Ammon's horn (tissue), 1 donor: Measurements from ENCODE around the gene TMEM255A.

ENCODE experiments used
- DNase-seq: peaks from one replicate; pipeline ENCODE4 v3.0.0-alpha.2; 2016; ENCODE audit warnings: low spot score

Gene TMEM255A

GRCh38 chrX:120306630-120307029 lies 4.6 kb downstream of the TMEM255A start:
- no peak for DNase-seq

DNA sequence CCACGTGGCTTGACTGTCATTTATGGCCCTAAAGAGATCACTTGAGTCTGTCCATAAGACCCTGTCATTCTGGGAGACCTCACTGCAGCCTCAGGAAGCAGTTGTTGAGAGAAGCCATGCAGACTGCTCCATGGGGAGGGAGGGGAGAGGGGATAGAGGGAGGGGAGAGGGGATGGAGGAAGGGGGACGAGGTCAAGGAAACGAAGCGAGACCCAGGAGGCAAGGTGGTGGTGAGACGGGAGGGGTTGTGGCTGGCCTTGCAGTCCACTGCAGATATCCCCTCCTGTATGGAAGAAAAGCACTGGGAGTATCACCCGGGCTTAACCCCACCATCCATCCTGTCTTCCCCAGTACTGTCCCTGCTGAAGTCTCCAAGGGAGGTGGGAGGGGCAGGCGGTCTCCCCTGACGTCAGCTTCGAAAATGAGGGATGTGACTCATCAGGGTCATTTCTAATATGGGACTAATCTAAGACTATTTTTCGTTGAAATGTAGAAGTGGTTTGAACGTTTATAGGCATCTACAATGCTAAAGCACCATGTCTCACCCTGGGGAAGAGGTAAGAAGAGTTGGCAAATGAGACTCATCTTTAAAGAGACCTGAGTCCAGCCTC lies 5.6 kb downstream of the TMEM255A start:
- no peak for DNase-seq

GRCh38 chrX:120304256-120304655 lies 7.0 kb downstream of the TMEM255A start:
- DNase-seq, result no peak

GRCh38 chrX:120302434-120302833 lies 8.8 kb downstream of the TMEM255A start:
- DNase-seq, result no peak

DNA sequence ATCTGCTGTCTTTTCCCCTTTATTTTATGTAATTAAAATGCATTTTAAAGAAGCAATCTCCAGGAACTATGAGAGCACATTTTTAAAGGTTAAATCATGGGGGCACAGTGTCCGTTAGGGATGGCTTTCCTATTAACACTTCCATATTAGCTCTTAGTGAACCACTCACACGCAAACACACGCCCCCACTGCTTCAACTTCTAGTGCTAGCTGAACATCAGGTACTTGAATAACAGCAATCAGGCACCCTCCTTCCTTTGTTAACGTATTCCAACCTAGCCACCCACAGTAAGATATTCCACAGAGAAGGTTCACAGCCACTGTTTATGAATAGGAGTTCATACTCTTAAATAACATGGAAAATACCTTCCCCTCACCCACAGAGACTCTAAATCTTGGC lies 9.3 kb downstream of the TMEM255A start:
- DNase-seq, result no peak

- DNase-seq, result no peak
These were observed 9.8 kb downstream of the TMEM255A start for GRCh38 chrX:120301497-120301896.

DNA sequence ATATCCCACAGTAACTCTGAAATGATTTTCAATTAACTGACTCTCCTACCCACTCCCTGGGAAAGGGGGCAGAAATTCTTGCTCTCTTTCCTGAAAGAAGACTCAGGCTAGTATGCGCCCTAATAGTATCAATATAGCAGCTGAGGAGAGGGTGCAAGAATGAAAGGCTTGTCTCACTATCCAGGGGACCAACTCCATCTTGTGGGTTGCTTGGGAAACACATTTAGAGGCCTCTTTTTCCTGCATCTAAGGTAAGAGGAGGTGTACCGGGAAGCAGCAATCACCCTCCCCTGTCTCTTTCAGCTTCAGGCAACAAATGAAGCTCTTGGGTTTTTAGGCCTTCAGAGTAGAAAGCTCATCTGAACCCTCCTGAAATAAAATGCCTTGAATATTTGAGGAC lies 11.3 kb downstream of the TMEM255A start:
- no peak for DNase-seq

DNA sequence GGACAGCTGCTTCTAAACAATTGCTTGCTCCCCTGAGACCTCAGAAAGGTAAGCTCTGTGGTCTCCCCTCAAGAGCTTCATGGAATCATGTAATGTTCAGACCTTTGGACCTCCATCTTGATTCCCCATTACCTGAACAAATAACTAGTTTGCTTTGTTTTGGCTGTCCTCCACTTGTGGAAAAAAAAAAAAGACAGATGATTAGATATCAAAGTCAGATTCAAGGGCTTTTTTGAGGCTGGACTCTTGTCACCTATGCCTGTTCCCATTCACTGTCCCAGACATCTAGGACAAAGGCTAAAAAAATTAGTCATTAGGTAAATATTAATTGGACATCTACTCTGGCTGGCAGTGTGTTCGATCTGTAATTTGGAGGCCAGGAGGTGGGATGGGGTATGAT lies 13.3 kb downstream of the TMEM255A start:
- no peak for DNase-seq

DNA sequence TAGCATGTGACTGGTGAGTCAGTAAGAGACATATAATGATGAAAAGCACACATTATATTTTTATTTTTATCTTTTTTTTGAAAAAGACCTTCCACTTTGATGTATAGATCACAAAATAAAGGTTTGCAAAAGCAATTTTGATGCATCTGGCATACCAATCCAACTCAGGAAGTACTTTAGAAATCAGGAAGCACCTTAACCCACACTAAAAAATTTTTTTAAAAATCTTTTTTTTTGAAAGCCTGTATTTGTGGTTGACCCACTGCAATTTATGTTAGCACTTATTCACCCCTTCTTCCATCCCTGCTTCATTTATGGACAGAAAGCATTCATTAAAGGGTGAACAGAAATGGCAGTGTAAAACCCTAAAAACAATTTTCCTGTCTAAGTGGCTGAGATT lies 16.6 kb downstream of the TMEM255A start:
- no peak for DNase-seq

DNA sequence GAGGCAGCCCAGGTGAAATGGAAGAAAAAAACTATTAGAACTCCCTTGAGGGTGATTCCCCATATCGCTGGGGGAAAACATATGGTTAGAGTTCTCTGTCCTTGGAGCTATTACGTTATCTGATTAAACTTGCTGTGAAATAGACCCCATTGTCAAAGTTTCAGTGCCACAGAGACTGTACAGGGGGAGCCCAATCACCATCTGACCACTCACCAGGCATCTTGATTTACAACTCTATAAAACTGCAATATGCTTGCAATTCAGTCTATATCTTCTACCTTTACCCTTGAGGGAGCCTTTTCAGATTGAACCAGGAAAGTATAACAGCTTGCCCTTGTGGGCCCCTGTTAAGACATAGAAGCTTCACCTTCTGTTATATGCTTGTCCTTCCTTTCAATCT lies 18.2 kb downstream of the TMEM255A start:
- DNase-seq, result no peak

DNA sequence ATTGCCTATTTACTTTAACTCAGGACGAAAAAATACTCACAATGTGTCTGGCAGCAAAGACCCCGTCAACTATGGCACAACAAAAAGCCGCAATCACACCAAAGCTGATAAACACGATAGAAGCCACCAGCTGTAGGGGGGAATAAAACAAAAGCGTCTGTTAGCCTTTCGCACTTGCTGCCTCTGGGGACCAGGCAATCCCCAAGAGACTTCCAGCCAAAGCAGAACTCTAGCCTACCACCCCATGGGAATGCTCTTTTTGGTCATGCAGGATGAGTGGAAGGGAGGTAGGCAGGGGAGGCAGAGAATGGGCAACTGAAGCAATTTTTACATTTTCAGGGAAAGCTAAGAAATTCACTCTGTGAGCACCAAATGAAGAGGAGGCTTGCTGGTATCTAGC lies 20.1 kb downstream of the TMEM255A start:
- no peak for DNase-seq

- no peak for DNase-seq
These were observed 21.2 kb downstream of the TMEM255A start for GRCh38 chrX:120290107-120290506.

GRCh38 chrX:120287513-120288112 lies 23.6 kb downstream of the TMEM255A start:
- DNase-seq, result no peak

GRCh38 chrX:120286733-120287512 lies 24.3 kb downstream of the TMEM255A start:
- no peak for DNase-seq

DNA sequence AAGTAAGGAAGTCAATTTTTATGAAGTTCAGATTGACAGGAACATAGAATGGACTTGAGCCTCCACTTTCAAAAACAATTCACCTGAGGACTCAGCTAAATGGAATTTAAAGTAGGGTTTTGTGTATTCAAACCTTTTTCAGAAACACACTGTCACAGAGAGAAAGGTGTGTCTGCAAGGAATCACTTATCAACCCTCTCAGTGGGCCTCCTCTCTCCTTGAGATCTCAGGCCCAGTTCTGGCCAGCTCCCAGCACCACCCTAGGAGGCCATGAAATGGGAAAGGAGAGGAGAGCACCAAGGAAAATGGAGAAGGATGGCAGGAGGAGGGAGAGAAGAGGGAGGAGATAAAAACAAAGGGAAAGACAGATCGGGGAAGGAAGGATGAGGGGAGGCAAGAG lies 28.6 kb downstream of the TMEM255A start:
- no peak for DNase-seq

DNA sequence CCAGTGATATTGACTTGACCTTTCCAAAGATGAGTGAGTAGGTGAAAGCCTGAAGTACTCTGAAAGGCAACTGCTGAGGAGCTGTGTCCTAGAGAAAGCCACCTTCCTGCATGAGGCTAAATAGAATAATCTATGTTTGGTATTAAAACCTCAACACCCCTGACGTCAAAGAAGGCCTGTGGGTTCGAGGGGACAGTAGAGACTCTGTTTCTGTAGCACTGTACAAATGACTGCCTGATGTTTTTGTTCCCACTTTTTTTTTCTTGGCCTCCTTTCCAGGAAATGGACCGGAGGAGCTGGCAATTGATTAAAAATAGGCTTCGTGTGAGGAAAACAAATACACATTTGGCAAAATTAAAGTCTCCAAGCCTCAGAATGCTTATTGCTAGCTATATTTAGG lies 29.5 kb downstream of the TMEM255A start:
- no peak for DNase-seq

GRCh38 chrX:120281021-120281624 lies 30.1 kb downstream of the TMEM255A start:
- DNase-seq, result no peak

- no peak for DNase-seq
These were observed 36.3 kb downstream of the TMEM255A start for GRCh38 chrX:120274958-120275357.

- DNase-seq, result no peak
These were observed 37.1 kb downstream of the TMEM255A start for GRCh38 chrX:120274145-120274544.

DNA sequence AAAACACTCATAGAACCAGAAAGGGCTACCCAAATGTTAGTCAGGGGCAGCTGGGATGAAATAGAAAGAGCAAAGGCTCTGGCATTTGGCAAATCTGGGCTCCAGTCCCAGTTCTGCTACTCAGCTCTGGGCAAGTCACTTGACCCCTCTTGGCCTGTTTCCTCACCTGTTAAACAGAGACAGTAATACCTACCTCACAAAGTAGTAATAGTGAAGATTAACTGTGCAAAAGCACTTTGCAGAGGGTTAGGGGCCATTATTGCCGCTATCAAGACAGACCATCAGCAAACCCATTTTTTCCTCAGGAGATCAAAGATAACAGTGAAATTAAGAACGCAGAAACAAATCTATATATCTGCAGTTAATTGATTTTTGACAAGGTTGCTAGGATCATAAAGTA lies 40.0 kb downstream of the TMEM255A start:
- no peak for DNase-seq

GRCh38 chrX:120270567-120270966 lies 40.7 kb downstream of the TMEM255A start:
- no peak for DNase-seq

- DNase-seq, result peak; percentile 21
These were observed 41.8 kb downstream of the TMEM255A start for GRCh38 chrX:120269373-120270035.
